NCI-H460 (cell line): ENCODE results near the gene SFPQ. TPM values are rescaled to one million over a fixed set of nuclear protein-coding genes. Genes with fewer than 3 reads are reported as not detected.

Source experiments
- DNase-seq: peaks from one replicate; pipeline ENCODE4 v3.0.0-alpha.2; 2016; ENCODE audit warnings: low read depth; ENCODE audit errors: extremely low read depth
- total RNA-seq: library from RNA; depleted of rRNA; stranded (reverse); fragments of >200 nt; shearing (Covaris generic); gene quantifications from 2 replicates; pipeline ENCODE4 v1.2.3, GENCODE V29; 2014

SFPQ gene
- total RNA-seq, 1 experiment from 2014 or later, result 256 TPM

GRCh38 chr1:35188578-35189392 lies 4.2 kb downstream of the SFPQ start:
- DNase-seq, result no peak

GRCh38 chr1:35187816-35188342 lies 5.1 kb downstream of the SFPQ start:
- DNase-seq, result no peak

GRCh38 chr1:35186239-35186638 lies 6.7 kb downstream of the SFPQ start:
- no peak for DNase-seq

- DNase-seq, result no peak
Observed at GRCh38 chr1:35185200-35185599, 7.7 kb downstream of the SFPQ start.

- no peak for DNase-seq
Observed at GRCh38 chr1:35184495-35185199, 8.3 kb downstream of the SFPQ start.

- DNase-seq, result no peak
Observed at GRCh38 chr1:35181790-35182455, 11.0 kb downstream of the SFPQ start.

- no peak for DNase-seq
Observed at GRCh38 chr1:35180776-35181374, 12.1 kb downstream of the SFPQ start.

- DNase-seq, result no peak
Observed at GRCh38 chr1:35179908-35180307, 13.0 kb downstream of the SFPQ start.

- DNase-seq, result no peak
Observed at GRCh38 chr1:35178874-35179380, 14.0 kb downstream of the SFPQ start.

- no peak for DNase-seq
Observed at GRCh38 chr1:35178295-35178695, 14.7 kb downstream of the SFPQ start.

GRCh38 chr1:35177237-35177786 lies 15.6 kb downstream of the SFPQ start:
- DNase-seq, result no peak

GRCh38 chr1:35175602-35176001 lies 17.3 kb downstream of the SFPQ start:
- DNase-seq, result no peak

- DNase-seq, result no peak
Observed at GRCh38 chr1:35175098-35175576, 17.8 kb downstream of the SFPQ start.

- DNase-seq, result no peak
Observed at GRCh38 chr1:35173909-35174540, 18.9 kb downstream of the SFPQ start.

GRCh38 chr1:35173491-35173890 lies 19.5 kb downstream of the SFPQ start:
- no peak for DNase-seq

GRCh38 chr1:35172022-35172421 lies 20.9 kb downstream of the SFPQ start:
- no peak for DNase-seq

GRCh38 chr1:35171579-35171978 lies 21.4 kb downstream of the SFPQ start:
- DNase-seq, result no peak

- no peak for DNase-seq
Observed at GRCh38 chr1:35164893-35165292, 28.1 kb downstream of the SFPQ start.

GRCh38 chr1:35151220-35151619 lies 41.7 kb downstream of the SFPQ start:
- DNase-seq, result no peak
